K562 (cell line): ENCODE data around the gene XPOT. TPM values are rescaled to one million over a fixed set of nuclear protein-coding genes. Genes with fewer than 3 reads are reported as not detected.

Experiments used
- ATAC-seq: fragments of 200-7000 bp; cut with Tn5 transposase; 3 replicates; pipeline ENCODE4 v1.9.1; 2020; ENCODE audit warnings: moderate library complexity
- BruUV-seq: library from RNA; stranded (reverse); fragments of 400-500 nt; replicated peaks from 2 replicates; lab custom pipeline; 2021; lab: Mats Ljungman, UMichigan
- CTCF ChIA-PET: fragments of 300-600 bp; formaldehyde crosslinking; extraction: SDS; loops from one replicate; lab custom pipeline; 2021; ENCODE audit warnings: low intra/inter-chr PET ratio; lab: Yijun Ruan, JAX
- POLR2A ChIA-PET: fragments of 300-600, 350-650 bp; sonication (Branson Sonifier 250); formaldehyde crosslinking; extraction: SDS; loops from one replicate; lab custom pipeline; 2021; ENCODE audit warnings: antibody characterized with exemption, inconsistent platforms; lab: Yijun Ruan, JAX
- DNase-seq, 4 experiments: peaks; one replicate each; pipeline versions ENCODE4 v3.0.0 to v3.0.0-alpha.2; 2011 to 2018; ENCODE audit warnings: low spot score in 3 of 4, mixed read lengths in 3 of 4; ENCODE audit errors: extremely low read depth in 1 of 4
- FAIRE-seq: peaks from 2 replicates; lab custom pipeline; 2011; peaks lifted over from hg19 to GRCh38; lab: Jason Lieb, UNC
- H2AFZ ChIP-seq: 2 replicates; pipeline ENCODE4 v1.6.0; 2011; ENCODE audit warnings: low read depth, low read length, control low read depth, inconsistent platforms
- H3K27ac ChIP-seq: fragments of 200-600 bp; 3 replicates; pipeline ENCODE4 v1.8.0; 2011; ENCODE audit warnings: low read depth, mild to moderate bottlenecking, control low read depth, inconsistent platforms, low read length, moderate library complexity, mixed read lengths; ENCODE audit errors: extremely low read depth
- H3K27me3 ChIP-seq, 2 experiments: fragments of 300-600 bp in 1 of 2; 2 replicates in 1 of 2; 3 replicates in 1 of 2; pipeline versions ENCODE4 v1.6.0 to v1.8.0; 2011; ENCODE audit warnings: inconsistent platforms in 2 of 2, low read length in 2 of 2, mild to moderate bottlenecking in 1 of 2, mixed read lengths in 1 of 2, moderate library complexity in 1 of 2; ENCODE audit not compliant: control insufficient read depth in 2 of 2, insufficient read depth in 2 of 2
- H3K36me3 ChIP-seq: fragments of 300-600 bp; 3 replicates; pipeline ENCODE4 v1.8.0; 2011; ENCODE audit warnings: mild to moderate bottlenecking, low read length, inconsistent platforms; ENCODE audit not compliant: control insufficient read depth, insufficient read depth
- H3K4me1 ChIP-seq, 2 experiments: fragments of 200-600 bp in 1 of 2; replicated peaks in 1 of 2; 2 replicates in 1 of 2; 3 replicates in 1 of 2; pipeline versions ENCODE4 v1.5.1 to v1.8.0; 2011; ENCODE audit warnings: inconsistent platforms in 2 of 2, low read length in 2 of 2, mild to moderate bottlenecking in 1 of 2, mixed read lengths in 1 of 2, moderate library complexity in 1 of 2; ENCODE audit not compliant: control insufficient read depth in 2 of 2, insufficient read depth in 2 of 2
- H3K4me2 ChIP-seq: 2 replicates; pipeline ENCODE4 v1.6.1; 2011; ENCODE audit warnings: low read length, control low read depth, inconsistent platforms, mixed read lengths; ENCODE audit not compliant: insufficient read depth
- H3K4me3 ChIP-seq: fragments of 200-600 bp; sonication (generic), shearing (Covaris generic); 2 replicates; pipeline ENCODE4 v1.5.1; 2016; ENCODE audit warnings: control low read depth, inconsistent platforms
- H3K79me2 ChIP-seq: fragments of 200-600 bp; 3 replicates; pipeline ENCODE4 v1.8.0; 2011; ENCODE audit warnings: low read length, inconsistent platforms; ENCODE audit not compliant: control insufficient read depth, insufficient read depth
- H3K9ac ChIP-seq, 2 experiments: 2 replicates each; pipeline versions ENCODE4 v1.6.0 to v1.6.1; 2011; ENCODE audit warnings: low read depth in 2 of 2, low read length in 2 of 2, control low read depth in 1 of 2, inconsistent platforms in 1 of 2, mild to moderate bottlenecking in 1 of 2, mixed read lengths in 1 of 2; ENCODE audit not compliant: insufficient read depth in 1 of 2
- H3K9me1 ChIP-seq: one replicate; pipeline ENCODE4 v1.6.0; 2011; ENCODE audit warnings: inconsistent platforms, mild to moderate bottlenecking, low read length, moderate library complexity; ENCODE audit not compliant: control insufficient read depth, insufficient read depth
- H3K9me3 ChIP-seq: replicated peaks from 2 replicates; pipeline ENCODE4 v1.5.1; 2011; ENCODE audit warnings: low read depth, low read length, inconsistent platforms; ENCODE audit not compliant: control insufficient read depth, insufficient read depth
- H4K20me1 ChIP-seq: replicated peaks from 2 replicates; pipeline ENCODE4 v1.6.1; 2011; ENCODE audit warnings: low read length, inconsistent platforms, mixed read lengths; ENCODE audit not compliant: control insufficient read depth, insufficient read depth
- FOSL1 ChIP-seq: fragments of 200-800 bp; sonication (Bioruptor generic); conservative IDR thresholded peaks from 2 replicates; pipeline ENCODE4 v1.6.1; 2016; ENCODE audit warnings: missing genetic modification characterization, missing compliant biosample characterization
- GTF2F1 ChIP-seq: IDR thresholded peaks from 2 replicates; pipeline ENCODE4 v1.6.1; 2011; ENCODE audit warnings: low read depth, low read length, improper control_type of control experiment
- MBD1 ChIP-seq: fragments of 250-450 bp; sonication (Bioruptor Pico); IDR thresholded peaks from 2 replicates; pipeline ENCODE4 v1.8.0; 2022; ENCODE audit warnings: inconsistent platforms
- UBTF ChIP-seq, 2 experiments: IDR thresholded peaks; 2 replicates each; pipeline ENCODE4 v1.6.1; 2012; ENCODE audit warnings: improper control_type of control experiment in 2 of 2, low read depth in 2 of 2, low read length in 2 of 2, borderline replicate concordance in 1 of 2
- WGBS: fragments of 100-300 bp; shearing (Covaris generic); methylation state at CpG from one replicate; pipeline ENCODE4 v1.1.6; 2016; ENCODE audit warnings: low coverage, mixed read lengths; ENCODE audit not compliant: insufficient coverage; ENCODE audit errors: missing lambda C conversion rate; 5-methylcytosine and 5-hydroxymethylcytosine counted together
- in situ Hi-C: fragments of 300-500 bp; cut with MboI; formaldehyde crosslinking; loops from 4 replicates; pipeline ENCODE4 v1.15.0; 2018; ENCODE audit warnings: inconsistent platforms, mixed read lengths
- intact Hi-C: fragments of 100-400 bp; cut with micrococcal nuclease; formaldehyde crosslinking; loops from 2 replicates; pipeline ENCODE4 v1.14.2; 2022
- polyA plus RNA-seq, 8 experiments: library from polyadenylated mRNA; depleted of rRNA in 4 of 8; stranded (reverse) in 5 of 8; unstranded in 3 of 8; fragments of >200 nt; fragmentation: Nextera tagmentation in 2 of 8; fragmentation: Illumina TruSeq in 1 of 8; extraction: Ambion mirVana in 2 of 8; extraction: Trizol in 1 of 8; gene quantifications; 2 replicates each; pipeline versions ENCODE4 v1.2.1 to v1.2.3, GENCODE V29; 2011 to 2014; ENCODE audit warnings: inconsistent platforms in 1 of 8, missing spikeins in 1 of 8
- total RNA-seq, 7 experiments: library from RNA; depleted of rRNA in 6 of 7; stranded (reverse); fragments of >200 nt in 6 of 7; fragmentation: Illumina TruSeq in 2 of 7; extraction: Trizol in 2 of 7; gene quantifications; 2 replicates each; pipeline versions ENCODE4 v1.2.1 to v1.2.3, GENCODE V29; 2011 to 2021; ENCODE audit warnings: low replicate concordance in 1 of 7
- TF ChIP-seq, protein P1 (sequence below): fragments of 250-450 bp; sonication (Bioruptor Pico); IDR thresholded peaks from 2 replicates; pipeline ENCODE4 v1.5.1; 2021; ENCODE audit warnings: mild to moderate bottlenecking
- TF ChIP-seq, protein P2 (sequence below), 2 experiments: fragments of 150-350 bp in 1 of 2; IDR thresholded peaks; 2 replicates each; pipeline ENCODE4 v1.6.1; 2012 to 2016; ENCODE audit warnings: low read depth in 2 of 2, low read length in 2 of 2, mild to moderate bottlenecking in 1 of 2, moderate library complexity in 1 of 2

Gene XPOT
- total and polyA plus RNA-seq, 9 of the 15 experiments (the other 6 are each of a cell fraction or from before 2014, with no cell fraction given), result 26.2 to 192 (median 102) TPM

- FAIRE-seq, result no peak
- Histone ChIP-seq H3K79me2 (peaks cover 4% of the 10 kb centered on the region; the same call in 1 of the 3 replicates), H3K27me3 (no peaks in the 10 kb centered on the region), H4K20me1 (no peaks in the 10 kb centered on the region), H3K9ac (no peak overlapping the region), H3K27ac (no peak overlapping the region), H3K4me2 (no peak overlapping the region), H3K36me3 (peaks cover 92% of the 10 kb centered on the region), H2AFZ (no peak overlapping the region), H3K9me3 (no peaks in the 10 kb centered on the region), H3K9me1 (no peaks in the 10 kb centered on the region), H3K4me3 (no peak overlapping the region), H3K4me1 (peaks cover 0 to 1% of the 10 kb centered on the region in 2 experiments; a peak in 2 of 5 replicates)
- intact Hi-C loops, result no loop called here
- 92% methylated on average over 2 of the region's 2 CpGs for WGBS
- BruUV-seq, result no TSS peak
- ChIA-PET CTCF (no interaction called here), POLR2A (interaction anchor here (0.9 to 2.5 kb wide), 2 partner anchors 8 to 15 kb away, joined by 4 to 9 read pairs; no protein-coding TSS in a partner anchor)
- no peak for TF ChIP-seq FOSL1 (tag)
- no peak for TF ChIP-seq MBD1 (CRISPR knock-in tag)
- TF ChIP-seq, protein P1, sequence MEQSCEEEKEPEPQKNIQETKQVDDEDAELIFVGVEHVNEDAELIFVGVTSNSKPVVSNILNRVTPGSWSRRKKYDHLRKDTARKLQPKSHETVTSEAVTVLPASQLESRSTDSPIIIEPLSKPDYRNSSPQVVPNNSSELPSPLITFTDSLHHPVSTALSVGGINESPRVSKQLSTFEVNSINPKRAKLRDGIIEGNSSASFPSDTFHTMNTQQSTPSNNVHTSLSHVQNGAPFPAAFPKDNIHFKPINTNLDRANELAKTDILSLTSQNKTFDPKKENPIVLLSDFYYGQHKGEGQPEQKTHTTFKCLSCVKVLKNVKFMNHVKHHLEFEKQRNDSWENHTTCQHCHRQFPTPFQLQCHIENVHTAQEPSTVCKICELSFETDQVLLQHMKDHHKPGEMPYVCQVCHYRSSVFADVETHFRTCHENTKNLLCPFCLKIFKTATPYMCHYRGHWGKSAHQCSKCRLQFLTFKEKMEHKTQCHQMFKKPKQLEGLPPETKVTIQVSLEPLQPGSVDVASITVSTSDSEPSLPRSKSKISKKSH (CRISPR knock-in tag), result no peak
- TF ChIP-seq GTF2F1, result no peak
- TF ChIP-seq UBTF (IDR thresholded peaks at IDR 0.05; ENCODE audit: borderline replicate concordance in 1 of 2, low read depth in 2 of 2, low read length in 2 of 2), result no peak
- TF ChIP-seq, protein P2, sequence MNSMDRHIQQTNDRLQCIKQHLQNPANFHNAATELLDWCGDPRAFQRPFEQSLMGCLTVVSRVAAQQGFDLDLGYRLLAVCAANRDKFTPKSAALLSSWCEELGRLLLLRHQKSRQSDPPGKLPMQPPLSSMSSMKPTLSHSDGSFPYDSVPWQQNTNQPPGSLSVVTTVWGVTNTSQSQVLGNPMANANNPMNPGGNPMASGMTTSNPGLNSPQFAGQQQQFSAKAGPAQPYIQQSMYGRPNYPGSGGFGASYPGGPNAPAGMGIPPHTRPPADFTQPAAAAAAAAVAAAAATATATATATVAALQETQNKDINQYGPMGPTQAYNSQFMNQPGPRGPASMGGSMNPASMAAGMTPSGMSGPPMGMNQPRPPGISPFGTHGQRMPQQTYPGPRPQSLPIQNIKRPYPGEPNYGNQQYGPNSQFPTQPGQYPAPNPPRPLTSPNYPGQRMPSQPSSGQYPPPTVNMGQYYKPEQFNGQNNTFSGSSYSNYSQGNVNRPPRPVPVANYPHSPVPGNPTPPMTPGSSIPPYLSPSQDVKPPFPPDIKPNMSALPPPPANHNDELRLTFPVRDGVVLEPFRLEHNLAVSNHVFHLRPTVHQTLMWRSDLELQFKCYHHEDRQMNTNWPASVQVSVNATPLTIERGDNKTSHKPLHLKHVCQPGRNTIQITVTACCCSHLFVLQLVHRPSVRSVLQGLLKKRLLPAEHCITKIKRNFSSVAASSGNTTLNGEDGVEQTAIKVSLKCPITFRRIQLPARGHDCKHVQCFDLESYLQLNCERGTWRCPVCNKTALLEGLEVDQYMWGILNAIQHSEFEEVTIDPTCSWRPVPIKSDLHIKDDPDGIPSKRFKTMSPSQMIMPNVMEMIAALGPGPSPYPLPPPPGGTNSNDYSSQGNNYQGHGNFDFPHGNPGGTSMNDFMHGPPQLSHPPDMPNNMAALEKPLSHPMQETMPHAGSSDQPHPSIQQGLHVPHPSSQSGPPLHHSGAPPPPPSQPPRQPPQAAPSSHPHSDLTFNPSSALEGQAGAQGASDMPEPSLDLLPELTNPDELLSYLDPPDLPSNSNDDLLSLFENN (IDR thresholded peaks at IDR 0.05; ENCODE audit: low read depth in 2 of 2, low read length in 2 of 2), result no peak
- DNase-seq, result no peak
- ATAC-seq, result no peak
- in situ Hi-C loops, result loop anchor here (5.0 kb wide), 1 partner anchor 33 kb away; no protein-coding TSS in a partner anchor
These were observed 41.3 kb downstream of the XPOT start for GRCh38 chr12:64445490-64445889.
